ENCODE measurements around the gene ZNF436. TPM values are rescaled to one million over a fixed set of nuclear protein-coding genes. Genes with fewer than 3 reads are reported as not detected.

Gene ZNF436
- total RNA-seq (1 to 10 TPM; 4.6 to 9.8 (median 9.3) TPM), total RNA-seq (7.2 to 39.3 (median 17.1) reads per million in 29 experiments)
- 11.2 TPM for total RNA-seq (2013)

DNA sequence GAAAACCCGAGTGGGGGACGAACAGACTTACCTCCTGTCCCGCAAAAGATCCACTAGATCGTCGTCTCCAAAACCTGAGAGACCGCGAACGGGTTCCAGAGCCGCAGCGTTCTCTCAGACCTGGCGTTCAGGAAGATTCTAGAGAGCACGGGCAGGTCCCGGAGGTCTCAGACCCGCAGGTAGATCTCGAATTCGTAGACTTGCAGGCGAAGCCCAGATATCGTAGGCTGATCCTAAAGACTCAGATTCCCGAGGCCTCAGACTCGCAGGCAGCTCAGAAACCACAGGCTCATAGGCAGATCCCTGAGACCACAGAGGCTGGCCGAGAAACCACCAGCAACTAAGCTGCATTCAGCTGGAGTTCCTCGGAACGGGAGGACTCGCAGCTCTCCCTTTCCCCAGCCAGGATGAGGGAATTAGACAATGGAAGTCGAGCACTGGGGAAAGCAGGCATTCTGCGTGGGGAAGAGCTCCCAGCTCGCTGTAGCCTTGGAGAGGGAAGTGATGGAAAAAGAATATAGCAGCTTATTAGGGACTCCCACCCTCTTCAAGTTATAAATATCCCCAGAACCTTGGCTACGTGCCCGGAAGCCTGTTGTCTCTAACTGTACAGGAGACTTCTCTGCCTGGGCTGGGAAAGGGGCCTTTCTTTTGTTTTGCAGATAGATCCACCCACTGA is at the start of gene ZNF436:
Gene ZNF436, minus strand, starts transcription at position 502 of the 679 bp plus-strand sequence. CDS start 1,831 bp downstream, outside the sequence.
- Histone ChIP-seq H3K4me3 (ENCODE audit: control insufficient read depth in 1 of 2, extremely low read depth in 1 of 2, low read length in 1 of 2) (peak within 1 kb of the TSS; percentile 95 to 99), H3K27ac (ENCODE audit: low read length) (peak within 1 kb of the TSS; percentile 90), H3K9me3 (peaks cover under 1% of the 10 kb centered on the region), H3K36me3 (ENCODE audit: control insufficient read depth in 2 of 2, extremely low read depth in 1 of 2, insufficient read depth in 1 of 2, low read length in 1 of 2) (no peaks in the 10 kb centered on the region), H3K4me1 (ENCODE audit: control insufficient read depth in 1 of 2, extremely low read depth in 1 of 2, insufficient read depth in 2 of 2, low read length in 2 of 2) (peaks cover 12 to 22% of the 10 kb centered on the region in 2 experiments), H3K27me3 (replicated peaks in 1 of 2; ENCODE audit: control insufficient read depth in 2 of 2, extremely low read depth in 1 of 2, insufficient read depth in 2 of 2, low read length in 1 of 2) (no peaks in the 10 kb centered on the region)
- POLR2A ChIA-PET = interaction anchor here (1.4 to 2.4 kb wide), 2 partner anchors 25 kb away, joined by 4 to 9 read pairs; partner anchors contain the start of gene HNRNPR (in 2 of the 2)
- Mint-ChIP-seq H3K36me3 (peaks cover 17% of the 10 kb centered on the region), H3K4me1 (peaks cover 30 to 40% (median 35%) of the 10 kb centered on the region in 3 donors), H3K4me3 (peak within 1 kb of the TSS; percentile 94 to 99 (median 97)), H3K27me3 (no peaks in the 10 kb centered on the region), H3K27ac (peak within 1 kb of the TSS; percentile 98 to 99), H3K9me3 (no peaks in the 10 kb centered on the region)
- CTCF ChIA-PET = interaction anchor here in 1 of 2 donors (0.8 kb wide), 1 partner anchor 170 kb away, joined by 3 read pairs; no protein-coding TSS in a partner anchor
- DNase-seq (peak in 33 of 35 experiments; percentile 8 to 64 (median 41)), ATAC-seq (replicated peaks in 1 of 4) (no peak)
- WGBS (ENCODE audit: insufficient coverage) = 1% methylated on average over 21 of the region's 29 CpGs

DNA sequence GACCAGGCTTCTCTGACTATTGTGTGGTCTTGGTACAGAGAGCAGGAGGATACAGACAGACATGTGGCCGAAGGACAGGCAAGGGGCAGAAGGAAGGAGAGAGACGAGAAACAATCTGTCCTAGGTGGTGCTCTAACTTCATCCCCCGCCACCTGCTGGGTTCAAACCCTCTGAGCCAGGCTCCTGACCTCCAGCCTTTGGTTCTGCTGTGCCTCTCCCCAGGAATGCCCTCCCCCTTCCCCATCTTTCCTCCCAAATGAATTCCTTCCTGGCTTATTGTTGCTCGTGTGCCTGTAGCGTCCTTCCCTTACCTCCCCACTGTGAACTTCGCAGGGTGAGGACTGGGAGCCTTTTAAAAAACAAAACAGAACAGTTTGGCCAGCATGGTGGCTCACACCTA is 49.5 kb upstream of the ZNF436 start:
- peaks cover 28 to 32% (median 29%) of the 10 kb centered on the region in 3 donors for H3K4me1 Mint-ChIP-seq
- H3K36me3 Mint-ChIP-seq = no peaks in the 10 kb centered on the region
- no CpG with 5 or more reads among the region's 6 CpGs for WGBS (ENCODE audit: insufficient coverage)
- no peak overlapping the region for H3K27ac Mint-ChIP-seq
- peaks cover 19 to 25% of the 10 kb centered on the region in 2 experiments for H3K4me1 ChIP-seq (ENCODE audit: control insufficient read depth in 1 of 2, extremely low read depth in 1 of 2, insufficient read depth in 2 of 2, low read length in 2 of 2)
- POLR2A ChIA-PET = no interaction called here
- ATAC-seq (replicated peaks in 1 of 4) (no peak), DNase-seq (no peak)
- H3K27me3 Mint-ChIP-seq = peaks cover 0 to 1% of the 10 kb centered on the region in 2 donors
- H3K36me3 ChIP-seq (ENCODE audit: control insufficient read depth in 2 of 2, extremely low read depth in 1 of 2, insufficient read depth in 1 of 2, low read length in 1 of 2) = no peaks in the 10 kb centered on the region
- H3K4me3 ChIP-seq (ENCODE audit: control insufficient read depth in 1 of 2, extremely low read depth in 1 of 2, low read length in 1 of 2) = no peak overlapping the region
- no peaks in the 10 kb centered on the region for H3K9me3 ChIP-seq
- H3K27me3 ChIP-seq (replicated peaks in 1 of 2; ENCODE audit: control insufficient read depth in 2 of 2, extremely low read depth in 1 of 2, insufficient read depth in 2 of 2, low read length in 1 of 2) = peaks cover 0 to 18% of the 10 kb centered on the region in 2 experiments
- CTCF ChIA-PET = interaction anchor here in 1 of 2 donors (0.5 kb wide), 1 partner anchor 15 kb away, joined by 3 read pairs; no protein-coding TSS in a partner anchor
- H3K4me3 Mint-ChIP-seq = no peak overlapping the region
- H3K27ac ChIP-seq (ENCODE audit: low read length) = no peak overlapping the region
- no peaks in the 10 kb centered on the region for H3K9me3 Mint-ChIP-seq

DNA sequence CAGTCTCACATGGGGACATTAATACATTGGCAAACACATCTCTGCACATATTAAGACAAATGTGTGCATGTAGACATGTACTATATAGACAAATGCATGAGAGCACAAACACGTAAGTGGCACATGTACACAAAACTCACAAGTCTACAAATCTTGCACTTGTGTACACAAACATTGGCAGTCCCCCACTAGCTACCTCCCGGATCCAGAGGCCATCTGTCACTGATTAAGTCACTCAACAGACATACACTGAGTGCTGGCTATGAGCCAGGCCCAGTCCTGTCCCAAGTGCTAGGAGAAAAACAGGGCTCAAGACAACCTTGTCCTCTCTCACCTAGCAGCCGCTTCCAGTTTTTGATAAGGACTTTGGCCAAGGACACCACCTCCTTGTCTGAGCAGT is 47.9 kb upstream of the ZNF436 start:
- DNase-seq (no peak), ATAC-seq (replicated peaks in 1 of 4) (no peak)
- no peak overlapping the region for H3K4me3 Mint-ChIP-seq
- Histone ChIP-seq H3K4me1 (ENCODE audit: control insufficient read depth in 1 of 2, extremely low read depth in 1 of 2, insufficient read depth in 2 of 2, low read length in 2 of 2) (peaks cover 10% of the 10 kb centered on the region in 2 experiments), H3K9me3 (no peaks in the 10 kb centered on the region), H3K36me3 (ENCODE audit: control insufficient read depth in 2 of 2, extremely low read depth in 1 of 2, insufficient read depth in 1 of 2, low read length in 1 of 2) (no peaks in the 10 kb centered on the region), H3K4me3 (ENCODE audit: control insufficient read depth in 1 of 2, extremely low read depth in 1 of 2, low read length in 1 of 2) (no peak overlapping the region), H3K27me3 (replicated peaks in 1 of 2; ENCODE audit: control insufficient read depth in 2 of 2, extremely low read depth in 1 of 2, insufficient read depth in 2 of 2, low read length in 1 of 2) (peaks cover 0 to 3% of the 10 kb centered on the region in 2 experiments), H3K27ac (ENCODE audit: low read length) (no peak overlapping the region)
- no peak overlapping the region for H3K27ac Mint-ChIP-seq
- ChIA-PET CTCF (no interaction called here), POLR2A (no interaction called here)
- H3K27me3 Mint-ChIP-seq = no peaks in the 10 kb centered on the region
- H3K4me1 Mint-ChIP-seq = peaks cover 16 to 20% (median 18%) of the 10 kb centered on the region in 3 donors
- 90% methylated on average over 2 of the region's 3 CpGs for WGBS (ENCODE audit: insufficient coverage)
- no peaks in the 10 kb centered on the region for H3K9me3 Mint-ChIP-seq
- no peaks in the 10 kb centered on the region for H3K36me3 Mint-ChIP-seq

DNA sequence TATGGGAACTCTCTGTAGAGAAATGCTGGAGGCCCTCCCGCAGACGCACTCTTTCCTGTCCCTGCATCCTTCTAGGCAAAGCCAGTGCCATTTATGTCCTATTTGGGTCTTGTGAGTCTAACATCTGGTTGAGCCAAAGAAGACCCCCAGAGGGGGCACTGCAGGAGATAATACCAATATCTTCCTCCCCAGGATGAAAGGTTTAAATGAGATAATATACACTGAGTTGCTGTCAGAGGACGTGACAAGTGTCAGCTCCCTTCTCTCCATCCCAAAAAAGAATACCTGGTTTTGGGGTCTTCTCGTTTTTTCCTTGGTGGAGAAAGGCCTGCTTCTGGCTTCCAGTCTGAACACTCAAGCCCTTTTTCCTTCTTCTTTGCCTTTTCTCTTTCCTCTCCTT is 47.3 kb upstream of the ZNF436 start:
- no peaks in the 10 kb centered on the region for H3K36me3 Mint-ChIP-seq
- H3K4me3 Mint-ChIP-seq = no peak overlapping the region
- H3K9me3 Mint-ChIP-seq = no peaks in the 10 kb centered on the region
- H3K27ac Mint-ChIP-seq = no peak overlapping the region
- no CpG with 5 or more reads among the region's 4 CpGs for WGBS (ENCODE audit: insufficient coverage)
- H3K4me1 Mint-ChIP-seq = peaks cover 10 to 14% (median 12%) of the 10 kb centered on the region in 3 donors
- no peaks in the 10 kb centered on the region for H3K36me3 ChIP-seq (ENCODE audit: control insufficient read depth in 2 of 2, extremely low read depth in 1 of 2, insufficient read depth in 1 of 2, low read length in 1 of 2)
- CTCF ChIA-PET = interaction anchor here in 1 of 2 donors (0.6 kb wide), 1 partner anchor 122 kb away, joined by 5 read pairs; no protein-coding TSS in a partner anchor
- peaks cover 3 to 4% of the 10 kb centered on the region in 2 experiments for H3K4me1 ChIP-seq (ENCODE audit: control insufficient read depth in 1 of 2, extremely low read depth in 1 of 2, insufficient read depth in 2 of 2, low read length in 2 of 2)
- DNase-seq = no peak
- H3K9me3 ChIP-seq = no peaks in the 10 kb centered on the region
- no peaks in the 10 kb centered on the region for H3K27me3 ChIP-seq (replicated peaks in 1 of 2; ENCODE audit: control insufficient read depth in 2 of 2, extremely low read depth in 1 of 2, insufficient read depth in 2 of 2, low read length in 1 of 2)
- ATAC-seq (replicated peaks in 1 of 4) = no peak
- no peaks in the 10 kb centered on the region for H3K27me3 Mint-ChIP-seq
- POLR2A ChIA-PET = no interaction called here
- H3K27ac ChIP-seq (ENCODE audit: low read length) = no peak overlapping the region
- H3K4me3 ChIP-seq (ENCODE audit: control insufficient read depth in 1 of 2, extremely low read depth in 1 of 2, low read length in 1 of 2) = no peak overlapping the region

DNA sequence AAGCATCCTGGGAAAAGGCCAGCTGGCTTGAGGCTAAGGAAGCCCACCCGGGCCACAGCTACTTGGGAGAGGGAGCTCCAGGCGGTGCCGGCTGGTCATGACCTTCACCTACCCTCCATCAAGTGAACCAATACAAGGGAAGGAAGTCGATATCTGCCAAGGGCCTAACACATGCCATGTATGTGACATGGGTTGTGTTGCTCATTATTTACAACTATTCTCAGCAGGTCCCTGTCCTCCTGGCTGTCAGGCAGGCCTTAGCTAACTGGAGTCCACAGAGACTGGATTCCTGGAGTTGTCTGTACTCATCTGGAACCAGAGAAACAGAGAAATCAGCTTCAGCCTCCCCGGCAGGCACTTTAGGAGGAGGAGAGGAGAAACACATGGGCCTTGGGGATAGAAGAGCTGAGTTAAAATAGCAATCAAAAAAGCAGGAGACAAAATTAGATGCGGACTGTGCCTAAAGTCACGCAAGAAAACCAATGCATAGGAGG is 39.2 kb upstream of the ZNF436 start:
- H3K27ac ChIP-seq (ENCODE audit: low read length) = no peak overlapping the region
- DNase-seq (no peak), ATAC-seq (replicated peaks in 1 of 4) (no peak)
- H3K4me3 Mint-ChIP-seq = no peak overlapping the region
- peaks cover 0 to 3% of the 10 kb centered on the region in 2 experiments for H3K4me1 ChIP-seq (ENCODE audit: control insufficient read depth in 1 of 2, extremely low read depth in 1 of 2, insufficient read depth in 2 of 2, low read length in 2 of 2)
- no peak overlapping the region for H3K4me3 ChIP-seq (ENCODE audit: control insufficient read depth in 1 of 2, extremely low read depth in 1 of 2, low read length in 1 of 2)
- H3K36me3 Mint-ChIP-seq = peaks cover 3% of the 10 kb centered on the region
- peaks cover 0 to 4% of the 10 kb centered on the region in 2 donors for H3K36me3 ChIP-seq (ENCODE audit: control insufficient read depth in 2 of 2, extremely low read depth in 1 of 2, insufficient read depth in 1 of 2, low read length in 1 of 2)
- no peaks in the 10 kb centered on the region for H3K27me3 ChIP-seq (replicated peaks in 1 of 2; ENCODE audit: control insufficient read depth in 2 of 2, extremely low read depth in 1 of 2, insufficient read depth in 2 of 2, low read length in 1 of 2)
- H3K4me1 Mint-ChIP-seq = peaks cover 7 to 8% (median 7%) of the 10 kb centered on the region in 3 donors
- H3K9me3 ChIP-seq = no peaks in the 10 kb centered on the region
- CTCF ChIA-PET = no interaction called here
- WGBS (ENCODE audit: insufficient coverage) = 80% methylated on average over 1 of the region's 7 CpGs
- no peak overlapping the region for H3K27ac Mint-ChIP-seq
- no peaks in the 10 kb centered on the region for H3K9me3 Mint-ChIP-seq
- POLR2A ChIA-PET = interaction anchor here in 1 of 2 donors (0.6 kb wide), 1 partner anchor 274 kb away, joined by 3 read pairs; no protein-coding TSS in a partner anchor
- H3K27me3 Mint-ChIP-seq = no peaks in the 10 kb centered on the region

DNA sequence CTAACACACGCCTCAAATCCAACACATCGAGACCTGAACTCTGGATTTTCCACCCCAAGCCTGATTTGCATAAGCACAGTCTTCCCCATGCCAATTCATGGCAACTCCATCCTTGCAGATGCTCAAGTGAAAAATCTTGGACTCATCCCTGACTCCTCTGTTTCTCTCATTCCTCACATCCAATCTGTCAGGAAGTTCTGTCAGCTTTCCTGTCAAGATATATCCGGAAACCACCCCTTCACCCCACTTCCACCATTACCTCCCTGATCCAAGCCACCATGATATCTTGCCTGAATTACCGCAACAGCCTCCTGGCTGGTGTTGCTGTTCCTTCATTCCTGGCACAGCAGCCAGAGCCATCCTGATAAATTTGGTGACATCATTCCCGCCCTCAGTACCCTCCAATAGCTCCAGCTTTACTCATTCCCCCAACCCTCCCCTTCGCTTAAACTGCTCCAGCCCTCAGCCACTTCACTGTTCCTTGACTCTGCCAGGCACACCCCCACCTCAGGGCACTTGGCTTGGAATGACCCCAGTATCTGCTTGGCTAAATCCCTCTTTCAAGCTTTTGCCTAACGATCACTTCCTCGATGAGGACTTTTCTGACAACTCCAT is 37.5 kb upstream of the ZNF436 start:
- no peaks in the 10 kb centered on the region for H3K27me3 Mint-ChIP-seq
- H3K9me3 ChIP-seq = no peaks in the 10 kb centered on the region
- ChIA-PET POLR2A (no interaction called here), CTCF (no interaction called here)
- ATAC-seq (replicated peaks in 1 of 4) = no peak
- H3K36me3 ChIP-seq (ENCODE audit: control insufficient read depth in 2 of 2, extremely low read depth in 1 of 2, insufficient read depth in 1 of 2, low read length in 1 of 2) = peaks cover 0 to 4% of the 10 kb centered on the region in 2 donors
- no peak for DNase-seq
- H3K27ac Mint-ChIP-seq = no peak overlapping the region
- H3K4me1 Mint-ChIP-seq = peaks cover 10 to 12% (median 11%) of the 10 kb centered on the region in 3 donors
- H3K4me1 ChIP-seq (ENCODE audit: control insufficient read depth in 1 of 2, extremely low read depth in 1 of 2, insufficient read depth in 2 of 2, low read length in 2 of 2) = peaks cover 0 to 6% of the 10 kb centered on the region in 2 experiments
- no peaks in the 10 kb centered on the region for H3K27me3 ChIP-seq (replicated peaks in 1 of 2; ENCODE audit: control insufficient read depth in 2 of 2, extremely low read depth in 1 of 2, insufficient read depth in 2 of 2, low read length in 1 of 2)
- peaks cover 7% of the 10 kb centered on the region for H3K36me3 Mint-ChIP-seq
- 88% methylated on average over 8 of the region's 8 CpGs for WGBS (ENCODE audit: insufficient coverage)
- no peaks in the 10 kb centered on the region for H3K9me3 Mint-ChIP-seq
- H3K4me3 ChIP-seq (ENCODE audit: control insufficient read depth in 1 of 2, extremely low read depth in 1 of 2, low read length in 1 of 2) = no peak overlapping the region
- no peak overlapping the region for H3K27ac ChIP-seq (ENCODE audit: low read length)
- no peak overlapping the region for H3K4me3 Mint-ChIP-seq
